GM23248 (cell line): Measurements from ENCODE around the gene STAC. TPM values are rescaled to one million over a fixed set of nuclear protein-coding genes. Genes with fewer than 3 reads are reported as not detected.

ENCODE experiments used
- DNase-seq: peaks from one replicate; pipeline ENCODE4 v3.0.0-alpha.2; 2015
- H2AFZ ChIP-seq: fragments of 200-600 bp; sonication (generic); 2 replicates; pipeline ENCODE4 v1.6.1; 2016; ENCODE audit warnings: antibody characterized with exemption
- H3F3A ChIP-seq: fragments of 200-600 bp; sonication (generic); 2 replicates; pipeline ENCODE4 v1.6.1; 2016; ENCODE audit warnings: mild to moderate bottlenecking, antibody characterized with exemption, mixed run types; ENCODE audit not compliant: insufficient read depth
- H3K27ac ChIP-seq: fragments of 200-600 bp; sonication (generic); 2 replicates; pipeline ENCODE4 v1.5.1; 2016; ENCODE audit warnings: mild to moderate bottlenecking
- H3K27me3 ChIP-seq: fragments of 200-600 bp; sonication (generic); replicated peaks from 2 replicates; pipeline ENCODE4 v1.6.1; 2016; ENCODE audit warnings: mild to moderate bottlenecking; ENCODE audit not compliant: insufficient read depth
- H3K36me3 ChIP-seq: fragments of 200-600 bp; sonication (generic); 2 replicates; pipeline ENCODE4 v1.6.1; 2016; ENCODE audit warnings: low read depth, mild to moderate bottlenecking
- H3K4me1 ChIP-seq: fragments of 200-600 bp; sonication (generic); 2 replicates; pipeline ENCODE4 v1.6.1; 2016; ENCODE audit warnings: mild to moderate bottlenecking; ENCODE audit not compliant: insufficient read depth
- H3K4me2 ChIP-seq: fragments of 200-600 bp; sonication (generic); one replicate; pipeline ENCODE4 v1.6.1; 2016; ENCODE audit warnings: mild to moderate bottlenecking; ENCODE audit not compliant: unreplicated experiment
- H3K4me3 ChIP-seq: fragments of 200-600 bp; sonication (generic); 2 replicates; pipeline ENCODE4 v1.5.1; 2016; ENCODE audit warnings: mild to moderate bottlenecking
- H3K79me2 ChIP-seq: fragments of 200-600 bp; sonication (generic); 2 replicates; pipeline ENCODE4 v1.6.1; 2016; ENCODE audit warnings: mild to moderate bottlenecking; ENCODE audit not compliant: insufficient read depth
- H3K9ac ChIP-seq: fragments of 200-600 bp; sonication (generic); 2 replicates; pipeline ENCODE4 v1.6.1; 2016; ENCODE audit warnings: mild to moderate bottlenecking
- H3K9me2 ChIP-seq: fragments of 200-600 bp; sonication (generic); 2 replicates; pipeline ENCODE4 v1.6.1; 2016; ENCODE audit warnings: mixed run types, mild to moderate bottlenecking, moderate library complexity; ENCODE audit not compliant: insufficient read depth
- H3K9me3 ChIP-seq: fragments of 200-600 bp; sonication (generic); one replicate; pipeline ENCODE4 v1.6.1; 2017; ENCODE audit warnings: low read depth
- H4K20me1 ChIP-seq: fragments of 200-600 bp; sonication (generic); 2 replicates; pipeline ENCODE4 v1.6.0; 2016; ENCODE audit not compliant: insufficient read depth
- EZH2 ChIP-seq: fragments of 200-600 bp; sonication (generic); IDR thresholded peaks from 2 replicates; pipeline ENCODE4 v1.6.1; 2018; ENCODE audit warnings: antibody characterized with exemption, mild to moderate bottlenecking; ENCODE audit not compliant: insufficient read depth, poor library complexity, severe bottlenecking
- EZH2phosphoT487 ChIP-seq: fragments of 200-600 bp; sonication (generic); IDR thresholded peaks from 2 replicates; pipeline ENCODE4 v1.6.1; 2018; ENCODE audit warnings: antibody characterized with exemption, moderate library complexity, mild to moderate bottlenecking, low read depth; ENCODE audit not compliant: insufficient read depth
- WGBS, 2 experiments: methylation state at CpG; one replicate each; pipeline ENCODE4 v1.1.6; 2015 to 2017; ENCODE audit warnings: low lambda C conversion rate in 2 of 2, low coverage in 1 of 2; ENCODE audit errors: missing lambda C conversion rate in 2 of 2; 5-methylcytosine and 5-hydroxymethylcytosine counted together
- in situ Hi-C: fragments of 300-500 bp; cut with MboI; formaldehyde crosslinking; loops from 2 replicates; pipeline ENCODE4 v1.15.0; 2020
- polyA plus RNA-seq: library from polyadenylated mRNA; unstranded; fragments of >200 nt; fragmentation: Nextera tagmentation; extraction: Ambion mirVana; gene quantifications from 2 replicates; pipeline ENCODE4 v1.2.1, GENCODE V29; 2016
- total RNA-seq: library from RNA; depleted of rRNA; stranded (reverse); fragments of >200 nt; shearing (Covaris generic); gene quantifications from 2 replicates; pipeline ENCODE4 v1.2.3, GENCODE V29; 2014

The STAC gene
- total and polyA plus RNA-seq, 2 experiments from 2014 or later: 10.5 to 16.3 TPM

- no peaks in the 10 kb centered on the region for H3K9me2 ChIP-seq
- H3K36me3 ChIP-seq: no peaks in the 10 kb centered on the region
- H3K9me3 ChIP-seq: no peaks in the 10 kb centered on the region
- 63 to 74% methylated on average over 1 of the region's 1 CpG for WGBS, 2 experiments
- no peaks in the 10 kb centered on the region for H3K79me2 ChIP-seq
- peaks cover 8% of the 10 kb centered on the region for H3K4me1 ChIP-seq
- no peak overlapping the region for H3K4me3 ChIP-seq
- H3K27ac ChIP-seq: no peak overlapping the region
- H3K4me2 ChIP-seq: no peak overlapping the region
- H3F3A ChIP-seq: no peaks in the 10 kb centered on the region
- no peaks in the 10 kb centered on the region for H4K20me1 ChIP-seq
- H3K9ac ChIP-seq: no peak overlapping the region
- DNase-seq: no peak
- H3K27me3 ChIP-seq: no peaks in the 10 kb centered on the region
- in situ Hi-C loops: no loop called here
- no peak for TF ChIP-seq EZH2
- no peak overlapping the region for H2AFZ ChIP-seq
These were observed 20.8 kb downstream of the STAC start for GRCh38 chr3:36401056-36401455.

- no peaks in the 10 kb centered on the region for H3K36me3 ChIP-seq
These were observed 23.4 kb downstream of the STAC start for GRCh38 chr3:36403661-36404060.

GRCh38 chr3:36405190-36405589 lies 24.9 kb downstream of the STAC start:
- TF ChIP-seq EZH2 (no peak), EZH2phosphoT487 (no peak)
- WGBS, 2 experiments: 88 to 96% methylated on average over 4 of the region's 4 CpGs
- no peak overlapping the region for H3K4me3 ChIP-seq
- no peaks in the 10 kb centered on the region for H3K36me3 ChIP-seq
- no peaks in the 10 kb centered on the region for H3K9me3 ChIP-seq
- DNase-seq: peak; percentile 21
- H3K9ac ChIP-seq: no peak overlapping the region
- H4K20me1 ChIP-seq: no peaks in the 10 kb centered on the region
- H2AFZ ChIP-seq: no peak overlapping the region
- in situ Hi-C loops: no loop called here
- peaks cover 8% of the 10 kb centered on the region for H3K4me1 ChIP-seq
- no peak overlapping the region for H3K4me2 ChIP-seq
- no peaks in the 10 kb centered on the region for H3F3A ChIP-seq
- peaks cover 5% of the 10 kb centered on the region; the same call in 1 of the 2 replicates for H3K9me2 ChIP-seq
- no peak overlapping the region for H3K27ac ChIP-seq
- H3K27me3 ChIP-seq: no peaks in the 10 kb centered on the region
- no peaks in the 10 kb centered on the region for H3K79me2 ChIP-seq

More at GRCh38 chr3:36403661-36404060, 23.4 kb downstream of the STAC start:
- H3K4me3 ChIP-seq: no peak overlapping the region
- no peaks in the 10 kb centered on the region for H3K79me2 ChIP-seq
- no peak overlapping the region for H3K27ac ChIP-seq
- TF ChIP-seq EZH2: no peak
- TF ChIP-seq EZH2phosphoT487: no peak
- peak overlapping the region; percentile 10 for H3K4me2 ChIP-seq
- in situ Hi-C loops: no loop called here
- H3K4me1 ChIP-seq: peaks cover 8% of the 10 kb centered on the region
- no peak overlapping the region for H2AFZ ChIP-seq
- DNase-seq: peak; percentile 57
- no peaks in the 10 kb centered on the region for H3F3A ChIP-seq
- no peak overlapping the region for H3K9ac ChIP-seq
- no peaks in the 10 kb centered on the region for H3K27me3 ChIP-seq
- no peaks in the 10 kb centered on the region for H4K20me1 ChIP-seq
- no peaks in the 10 kb centered on the region for H3K9me2 ChIP-seq
- no peaks in the 10 kb centered on the region for H3K9me3 ChIP-seq

GRCh38 chr3:36408146-36408545 lies 27.8 kb downstream of the STAC start:
- in situ Hi-C loops: no loop called here

GRCh38 chr3:36409862-36410261 lies 29.6 kb downstream of the STAC start:
- Histone ChIP-seq H3K36me3 (no peaks in the 10 kb centered on the region), H3K27me3 (no peaks in the 10 kb centered on the region), H4K20me1 (no peaks in the 10 kb centered on the region), H2AFZ (no peak overlapping the region), H3K4me1 (no peaks in the 10 kb centered on the region), H3K9me2 (peaks cover 5% of the 10 kb centered on the region; the same call in 1 of the 2 replicates), H3K4me3 (no peak overlapping the region), H3F3A (no peaks in the 10 kb centered on the region), H3K9ac (no peak overlapping the region), H3K27ac (no peak overlapping the region), H3K79me2 (no peaks in the 10 kb centered on the region), H3K9me3 (no peaks in the 10 kb centered on the region), H3K4me2 (no peak overlapping the region)
- in situ Hi-C loops: no loop called here
- DNase-seq: no peak
- TF ChIP-seq EZH2phosphoT487 (no peak), EZH2 (no peak)
- WGBS, 2 experiments: 95 to 99% methylated on average over 2 of the region's 2 CpGs

More at GRCh38 chr3:36408146-36408545, 27.8 kb downstream of the STAC start:
- Histone ChIP-seq H3K9ac (no peak overlapping the region), H3K36me3 (no peaks in the 10 kb centered on the region), H3K4me1 (peaks cover 8% of the 10 kb centered on the region), H3K4me3 (no peak overlapping the region), H3K79me2 (no peaks in the 10 kb centered on the region), H3K4me2 (no peak overlapping the region), H4K20me1 (no peaks in the 10 kb centered on the region), H3K9me2 (peaks cover 5% of the 10 kb centered on the region; the same call in 1 of the 2 replicates), H3K9me3 (no peaks in the 10 kb centered on the region), H3K27ac (no peak overlapping the region), H2AFZ (no peak overlapping the region), H3F3A (no peaks in the 10 kb centered on the region), H3K27me3 (no peaks in the 10 kb centered on the region)
- no peak for TF ChIP-seq EZH2
- no peak for TF ChIP-seq EZH2phosphoT487
- no peak for DNase-seq
- 69 to 71% methylated on average over 1 of the region's 1 CpG for WGBS, 2 experiments
